Loucy (cell line): ENCODE measurements around the gene ADGRD1.

Experiments
- H2AFZ ChIP-seq: fragments of 200-600 bp; sonication (generic); 2 replicates; pipeline ENCODE4 v1.6.0; 2016; ENCODE audit warnings: antibody characterized with exemption, mild to moderate bottlenecking, low read length, moderate library complexity
- H3F3A ChIP-seq: fragments of 200-600 bp; 2 replicates; pipeline ENCODE4 v1.6.0; 2016; ENCODE audit warnings: antibody characterized with exemption, low read depth, mild to moderate bottlenecking
- H3K27me3 ChIP-seq: fragments of 200-600 bp; sonication (generic); 2 replicates; pipeline ENCODE4 v1.6.1; 2014; ENCODE audit warnings: low read length, mild to moderate bottlenecking; ENCODE audit not compliant: insufficient read depth, poor library complexity, severe bottlenecking
- H3K36me3 ChIP-seq: fragments of 200-600 bp; sonication (generic); 2 replicates; pipeline ENCODE4 v1.6.1; 2016; ENCODE audit warnings: low read length; ENCODE audit not compliant: insufficient read depth
- H3K4me1 ChIP-seq: fragments of 200-600 bp; sonication (generic); 2 replicates; pipeline ENCODE4 v1.5.1; 2014; ENCODE audit warnings: low read length, mild to moderate bottlenecking; ENCODE audit not compliant: insufficient read depth, poor library complexity, severe bottlenecking
- H3K4me2 ChIP-seq: fragments of 200-600 bp; sonication (generic); 2 replicates; pipeline ENCODE4 v1.6.0; 2014; ENCODE audit warnings: antibody characterized with exemption, low read length, low read depth, mild to moderate bottlenecking; ENCODE audit not compliant: poor library complexity, severe bottlenecking
- H3K4me3 ChIP-seq: fragments of 200-600 bp; sonication (generic); 2 replicates; pipeline ENCODE4 v1.5.1; 2014; ENCODE audit warnings: low read length, mild to moderate bottlenecking, mixed read lengths; ENCODE audit not compliant: poor library complexity, severe bottlenecking
- H3K79me2 ChIP-seq: fragments of 200-600 bp; sonication (generic); 2 replicates; pipeline ENCODE4 v1.6.1; 2014; ENCODE audit warnings: low read length; ENCODE audit not compliant: insufficient read depth
- H3K9ac ChIP-seq: fragments of 200-600 bp; sonication (generic); 2 replicates; pipeline ENCODE4 v1.6.0; 2014; ENCODE audit warnings: mild to moderate bottlenecking, low read depth, low read length, moderate library complexity; ENCODE audit not compliant: poor library complexity, severe bottlenecking
- H3K9me2 ChIP-seq: fragments of 200-600 bp; sonication (generic); replicated peaks from 2 replicates; pipeline ENCODE4 v1.6.1; 2016; ENCODE audit warnings: low read depth, low read length, mixed read lengths
- H3K9me3 ChIP-seq: fragments of 200-600 bp; sonication (generic); 2 replicates; pipeline ENCODE4 v1.6.1; 2014; ENCODE audit warnings: mild to moderate bottlenecking, antibody characterized with exemption, low read length, low read depth; ENCODE audit not compliant: insufficient read depth
- H4K20me1 ChIP-seq: fragments of 200-600 bp; sonication (generic); 2 replicates; pipeline ENCODE4 v1.6.0; 2014; ENCODE audit warnings: antibody characterized with exemption, low read length, mild to moderate bottlenecking; ENCODE audit not compliant: insufficient read depth, poor library complexity, severe bottlenecking
- CTCF ChIP-seq: fragments of 200-600 bp; sonication (generic); conservative IDR thresholded peaks from 2 replicates; pipeline ENCODE4 v1.5.1; 2014; ENCODE audit warnings: mild to moderate bottlenecking, antibody characterized with exemption, low read length
- EZH2phosphoT487 ChIP-seq: fragments of 200-600 bp; IDR thresholded peaks from 2 replicates; pipeline ENCODE4 v1.6.1; 2018; ENCODE audit warnings: antibody characterized with exemption, mild to moderate bottlenecking, moderate library complexity, borderline replicate concordance

ADGRD1 gene

DNA sequence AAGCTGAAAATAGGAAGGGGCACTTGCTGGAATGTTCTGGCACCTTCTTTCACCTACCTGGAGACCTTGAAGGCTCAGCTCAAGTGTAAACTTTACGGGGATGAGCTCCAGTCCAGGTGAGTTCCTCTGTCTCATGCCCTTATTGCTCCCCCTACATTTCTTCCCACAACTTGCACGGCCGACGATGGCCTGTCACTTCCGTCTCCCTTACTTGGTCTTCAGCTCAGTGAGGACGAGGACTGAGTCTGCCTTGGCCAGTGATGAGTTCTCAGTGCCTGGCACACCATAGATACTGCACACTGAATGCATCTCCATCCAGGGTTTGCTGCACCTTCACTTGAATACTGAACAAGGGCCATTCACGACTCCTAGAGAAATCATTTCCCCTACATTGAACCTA, 21.4 kb downstream of the ADGRD1 start:
- H4K20me1 ChIP-seq = no peaks in the 10 kb centered on the region
- no peak for TF ChIP-seq CTCF
- TF ChIP-seq EZH2phosphoT487 = no peak
- H3K36me3 ChIP-seq = no peaks in the 10 kb centered on the region
- H3K27me3 ChIP-seq = no peaks in the 10 kb centered on the region
- no peak overlapping the region for H3K9ac ChIP-seq
- H3K9me2 ChIP-seq = no peaks in the 10 kb centered on the region
- no peak overlapping the region for H2AFZ ChIP-seq
- H3K9me3 ChIP-seq = no peaks in the 10 kb centered on the region
- H3F3A ChIP-seq = no peaks in the 10 kb centered on the region
- H3K4me1 ChIP-seq = no peaks in the 10 kb centered on the region
- H3K79me2 ChIP-seq = no peaks in the 10 kb centered on the region
- H3K4me3 ChIP-seq = no peak overlapping the region
- H3K4me2 ChIP-seq = no peak overlapping the region

DNA sequence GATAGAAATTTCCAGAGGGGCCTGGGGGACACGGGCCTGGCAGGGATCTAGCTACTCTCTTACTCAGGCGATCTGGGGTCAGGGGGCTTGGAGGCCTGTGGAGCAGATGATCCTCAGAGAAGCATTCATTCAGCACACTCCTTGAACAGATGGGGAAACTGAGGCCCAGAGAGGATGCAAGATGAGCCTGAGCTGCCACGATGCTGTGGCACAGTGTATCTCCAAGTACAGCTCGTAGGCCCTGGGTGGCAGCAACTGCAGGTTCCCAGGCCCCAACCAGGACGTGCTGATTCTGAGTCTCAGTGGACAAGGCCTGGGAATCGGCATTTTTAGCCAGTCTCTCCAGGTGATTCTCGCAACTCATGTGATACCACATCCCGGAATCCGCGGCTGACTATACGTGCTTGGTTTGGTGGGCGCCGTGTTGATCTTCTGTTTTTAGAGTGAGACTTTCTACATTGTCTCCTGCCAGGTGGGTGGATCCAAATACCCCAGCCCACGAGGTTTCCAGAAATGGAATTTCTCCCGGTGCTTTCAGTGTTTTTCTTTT, 22.5 kb downstream of the ADGRD1 start:
- no peak overlapping the region for H3K4me2 ChIP-seq
- H3K9ac ChIP-seq = no peak overlapping the region
- no peaks in the 10 kb centered on the region for H3K36me3 ChIP-seq
- no peak overlapping the region for H2AFZ ChIP-seq
- H3K4me3 ChIP-seq = no peak overlapping the region
- H3K4me1 ChIP-seq = no peaks in the 10 kb centered on the region
- H3K27me3 ChIP-seq = no peaks in the 10 kb centered on the region
- no peaks in the 10 kb centered on the region for H4K20me1 ChIP-seq
- H3F3A ChIP-seq = no peaks in the 10 kb centered on the region
- H3K9me3 ChIP-seq = no peaks in the 10 kb centered on the region
- TF ChIP-seq EZH2phosphoT487 = no peak
- no peak for TF ChIP-seq CTCF
- H3K9me2 ChIP-seq = no peaks in the 10 kb centered on the region
- H3K79me2 ChIP-seq = no peaks in the 10 kb centered on the region

DNA sequence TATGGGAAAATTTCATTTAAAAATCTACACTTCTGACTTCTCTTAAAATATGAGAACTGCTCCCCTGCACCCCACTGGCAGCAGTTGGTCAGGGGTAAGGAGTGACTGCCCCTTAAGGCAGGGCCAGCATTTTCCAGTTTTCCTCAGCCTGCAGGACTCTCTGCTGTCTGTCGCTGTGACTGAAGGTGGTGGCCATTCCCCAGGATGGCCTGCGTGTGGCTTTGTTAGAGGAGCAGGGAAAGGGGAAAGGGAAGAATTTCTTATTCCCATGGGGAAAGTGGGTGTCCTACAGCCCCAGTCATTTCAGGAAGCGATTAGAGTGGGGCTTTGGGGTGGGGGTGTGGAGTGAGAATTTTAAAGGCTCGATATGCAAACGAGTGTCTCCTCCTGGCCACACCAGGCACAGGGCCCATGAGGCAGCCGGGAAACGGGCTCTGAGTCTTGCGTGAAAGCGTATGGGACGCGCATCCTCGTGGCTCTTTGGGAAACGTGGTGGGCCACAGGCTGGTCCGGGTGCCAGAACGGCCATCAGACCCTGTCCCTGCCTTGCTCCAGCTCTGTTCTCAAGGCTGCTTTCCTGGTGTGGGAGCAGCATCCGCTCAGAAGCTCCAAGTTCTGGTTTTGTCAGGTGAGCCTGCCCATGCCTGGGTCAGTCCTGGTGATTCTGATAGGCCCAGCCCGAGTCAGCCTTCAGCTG, 23.5 kb downstream of the ADGRD1 start:
- no peak overlapping the region for H3K4me2 ChIP-seq
- no peaks in the 10 kb centered on the region for H3K36me3 ChIP-seq
- no peak overlapping the region for H2AFZ ChIP-seq
- no peaks in the 10 kb centered on the region for H3K27me3 ChIP-seq
- H4K20me1 ChIP-seq = no peaks in the 10 kb centered on the region
- H3K4me1 ChIP-seq = no peaks in the 10 kb centered on the region
- no peaks in the 10 kb centered on the region for H3K9me3 ChIP-seq
- no peaks in the 10 kb centered on the region for H3F3A ChIP-seq
- H3K9ac ChIP-seq = no peak overlapping the region
- no peaks in the 10 kb centered on the region for H3K79me2 ChIP-seq
- no peaks in the 10 kb centered on the region for H3K9me2 ChIP-seq
- TF ChIP-seq EZH2phosphoT487 (no peak), CTCF (no peak)
- H3K4me3 ChIP-seq = no peak overlapping the region
